Activated CD4-positive, alpha-beta T cell treated with anti-CD3 and anti-CD28 coated beads for 48 hours (primary cell): ENCODE measurements around the gene KIAA0753.
A peak's percentile ranks its signal among the peaks of the same experiment; 100 is the strongest.
"Not testable (repeated sequence)": the region's sequence is repeated elsewhere in the genome, so short reads cannot be mapped to it uniquely, and the experiment has no call there.

ENCODE experiments used
- DNase-seq: peaks from one replicate; pipeline ENCODE4 v3.0.0-alpha.2; 2020

The KIAA0753 gene

DNA sequence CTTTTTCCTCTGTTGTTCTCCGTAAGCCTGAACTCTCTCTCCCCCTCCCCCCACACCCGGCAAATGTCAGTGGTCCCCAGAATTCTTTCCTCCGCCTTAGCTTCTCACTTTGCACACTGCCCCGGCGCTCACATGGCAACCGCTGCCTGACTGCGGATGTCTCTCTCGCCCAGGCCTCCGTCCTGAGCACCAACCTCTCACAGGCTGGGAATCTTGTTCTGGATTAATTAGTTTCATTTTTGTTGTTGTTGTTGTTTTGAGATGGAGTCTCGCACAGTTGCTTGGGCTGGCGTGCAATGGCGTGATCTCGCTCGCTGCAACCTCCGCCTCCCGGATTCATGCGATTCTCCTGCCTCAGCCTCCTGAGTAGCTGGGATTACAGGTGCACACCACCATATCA is 27.7 kb upstream of the KIAA0753 start:
- no peak for DNase-seq

DNA sequence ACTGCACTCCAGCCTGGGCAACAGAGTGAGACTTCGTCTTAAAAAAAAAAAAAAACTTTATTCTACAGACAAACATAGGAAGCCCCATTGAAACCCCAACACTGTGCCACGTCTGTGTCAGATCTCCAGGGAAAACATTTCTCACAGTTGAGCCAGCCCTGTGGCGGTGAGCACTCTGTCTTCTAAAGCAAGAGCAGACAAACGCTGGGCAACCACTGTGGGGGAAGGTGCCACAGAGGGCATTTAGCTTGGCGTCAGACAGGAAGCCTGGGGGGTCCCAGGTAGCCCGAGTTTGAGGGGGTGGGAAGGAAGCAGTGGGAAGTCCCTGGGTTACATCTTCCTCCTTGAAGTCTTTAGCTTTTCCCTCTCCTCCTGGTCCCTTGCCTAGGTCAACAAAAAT is 27.0 kb upstream of the KIAA0753 start:
- no peak for DNase-seq

DNA sequence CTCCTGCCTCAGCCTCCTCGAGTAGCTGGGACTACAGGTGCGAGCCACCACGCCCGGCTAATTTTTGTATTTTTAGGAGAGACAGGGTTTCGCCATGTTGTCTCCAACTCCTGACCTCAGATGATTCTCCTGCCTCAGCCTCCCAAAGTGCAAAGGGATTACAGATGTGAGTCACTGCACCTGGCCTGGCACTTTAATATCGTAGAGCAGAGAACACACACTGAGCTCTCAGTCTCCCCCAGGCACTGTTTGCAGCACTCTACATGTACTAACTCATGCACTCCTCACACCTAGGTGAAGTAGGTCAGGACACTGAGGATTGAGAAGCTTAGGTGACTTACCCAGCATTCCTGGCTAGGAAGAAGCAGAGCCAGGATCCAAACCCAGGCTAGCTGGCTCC is 26.0 kb upstream of the KIAA0753 start:
- DNase-seq = no peak

DNA sequence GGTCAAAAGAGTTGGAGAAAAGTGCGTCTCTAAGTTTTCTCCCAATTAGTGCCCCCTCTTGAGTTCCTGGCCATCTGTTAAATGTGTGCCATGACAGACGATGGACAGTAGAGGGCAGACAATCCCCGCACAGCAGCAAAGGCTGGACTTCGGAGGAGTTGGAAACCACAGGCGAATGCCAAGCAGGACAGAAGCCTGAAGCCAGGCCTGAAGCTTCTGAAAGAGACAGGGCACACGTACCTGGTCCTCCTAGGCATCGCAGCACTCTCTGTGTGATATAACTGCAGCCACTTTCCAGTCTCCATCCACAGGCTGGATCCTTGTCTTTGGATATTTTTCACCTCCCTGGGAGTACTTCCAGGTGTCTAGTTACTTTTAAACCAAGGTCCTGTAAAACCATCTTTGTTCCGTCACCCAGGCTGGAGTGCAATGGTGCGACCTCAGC is 25.6 kb upstream of the KIAA0753 start:
- DNase-seq = peak; percentile 65

DNA sequence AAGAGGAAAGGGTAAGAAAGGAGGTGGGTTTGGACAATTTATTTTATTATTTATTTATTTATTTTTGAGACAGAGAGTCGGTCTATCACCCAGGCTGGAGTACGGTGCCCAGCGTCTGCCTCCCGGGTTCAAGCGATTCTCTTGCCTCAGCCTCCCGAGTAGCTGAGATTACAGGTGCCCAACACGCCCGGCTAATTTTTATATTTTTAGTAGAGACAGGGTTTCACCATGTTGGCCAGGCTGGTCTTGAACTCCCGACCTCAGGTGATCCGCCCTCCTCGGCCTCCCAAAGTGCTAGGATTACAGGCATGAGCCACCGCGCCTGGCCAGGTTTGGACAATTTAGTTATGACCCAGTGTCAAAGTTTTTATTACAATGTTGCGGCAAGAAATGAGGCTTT is 22.7 kb upstream of the KIAA0753 start:
- not testable (repeated sequence) for DNase-seq

DNA sequence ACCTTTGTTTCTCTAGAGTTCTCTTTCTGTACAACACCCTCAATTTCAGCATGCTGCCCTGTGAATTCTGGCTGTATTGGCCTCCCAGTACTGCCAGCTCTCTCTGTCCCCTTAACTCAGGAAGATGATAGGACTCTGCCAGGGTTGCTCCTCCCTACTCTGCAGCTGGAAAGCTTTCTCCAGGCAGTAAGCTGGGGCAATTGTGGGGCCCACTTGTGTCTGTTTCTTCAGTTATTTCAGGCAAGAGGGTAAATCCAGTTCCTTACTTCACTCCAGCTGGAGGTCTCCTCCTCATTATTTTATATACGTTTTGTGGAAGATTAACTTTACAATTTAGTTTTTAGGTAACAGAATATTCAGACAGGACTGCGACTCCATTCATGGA is 20.9 kb upstream of the KIAA0753 start:
- no peak for DNase-seq

DNA sequence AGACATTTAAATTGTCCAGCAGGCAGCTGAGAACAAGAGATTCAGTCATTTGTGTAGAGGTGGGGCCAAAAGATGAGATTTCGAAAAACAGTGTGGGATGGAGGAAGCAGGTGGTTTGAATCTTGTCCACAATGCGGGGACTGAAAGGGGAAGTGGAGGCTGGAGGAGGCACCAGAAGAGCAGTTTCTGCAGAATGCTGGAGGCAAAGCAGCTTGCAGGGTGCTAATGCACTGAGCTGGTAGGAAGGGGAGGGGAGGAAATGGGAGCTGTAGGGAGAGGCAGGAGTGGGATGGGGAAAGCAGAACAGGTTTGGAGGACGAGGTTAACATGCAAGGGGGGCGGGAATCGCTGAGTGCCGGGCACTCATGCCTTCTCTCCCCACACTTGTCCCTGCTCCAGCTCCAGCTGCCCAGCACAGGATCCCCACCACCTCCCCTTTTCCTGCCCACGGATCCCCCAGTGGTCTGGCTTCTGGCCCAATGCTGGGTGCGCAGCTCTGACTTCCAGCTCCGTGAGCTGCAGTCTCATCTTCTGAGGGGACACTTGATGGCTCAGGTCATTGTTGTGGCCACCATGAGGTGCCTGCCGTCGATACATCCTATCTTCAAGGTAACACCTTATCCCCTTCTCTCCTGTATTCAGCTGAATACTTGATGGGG is 20.4 kb upstream of the KIAA0753 start:
- DNase-seq = no peak

DNA sequence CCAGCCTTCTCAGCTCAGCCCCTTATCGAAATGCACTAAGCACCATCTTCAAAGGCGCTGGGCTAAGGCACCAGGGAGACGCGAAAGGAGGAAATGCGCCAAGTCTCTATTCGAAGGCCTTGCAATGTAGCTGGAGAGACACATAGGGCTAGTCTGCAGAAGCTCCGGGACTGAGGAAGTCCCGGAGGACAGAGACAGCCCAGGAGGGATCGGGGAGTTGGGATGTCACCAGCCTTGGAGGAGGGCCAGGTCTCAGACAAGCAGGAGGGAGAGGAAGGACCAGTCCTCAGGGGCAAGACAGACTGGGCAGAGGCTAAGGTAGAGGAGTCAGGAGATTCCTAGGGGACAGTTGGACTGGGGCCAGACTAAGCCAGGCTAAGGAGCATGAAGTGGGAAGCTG is 19.6 kb upstream of the KIAA0753 start:
- DNase-seq = no peak

DNA sequence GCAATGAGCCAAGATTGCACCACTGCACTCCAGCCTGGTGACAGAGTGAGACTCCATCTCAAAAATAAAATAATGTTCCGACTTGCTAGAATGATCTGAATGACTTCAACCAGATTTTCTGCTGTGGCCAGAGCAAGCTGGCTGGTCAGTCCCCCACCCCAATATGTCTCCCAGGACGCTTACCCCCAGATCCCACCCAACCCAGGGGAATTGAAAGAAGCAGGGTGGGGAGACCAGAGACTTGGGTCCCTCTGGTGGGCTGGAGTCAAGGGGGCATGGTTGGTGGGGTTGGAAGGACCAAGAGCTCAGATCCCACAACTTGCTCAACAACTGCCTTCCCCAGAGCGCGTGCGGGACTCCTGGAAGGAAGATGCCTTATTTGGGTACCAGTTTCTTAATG is 17.9 kb upstream of the KIAA0753 start:
- not testable (repeated sequence) for DNase-seq

DNA sequence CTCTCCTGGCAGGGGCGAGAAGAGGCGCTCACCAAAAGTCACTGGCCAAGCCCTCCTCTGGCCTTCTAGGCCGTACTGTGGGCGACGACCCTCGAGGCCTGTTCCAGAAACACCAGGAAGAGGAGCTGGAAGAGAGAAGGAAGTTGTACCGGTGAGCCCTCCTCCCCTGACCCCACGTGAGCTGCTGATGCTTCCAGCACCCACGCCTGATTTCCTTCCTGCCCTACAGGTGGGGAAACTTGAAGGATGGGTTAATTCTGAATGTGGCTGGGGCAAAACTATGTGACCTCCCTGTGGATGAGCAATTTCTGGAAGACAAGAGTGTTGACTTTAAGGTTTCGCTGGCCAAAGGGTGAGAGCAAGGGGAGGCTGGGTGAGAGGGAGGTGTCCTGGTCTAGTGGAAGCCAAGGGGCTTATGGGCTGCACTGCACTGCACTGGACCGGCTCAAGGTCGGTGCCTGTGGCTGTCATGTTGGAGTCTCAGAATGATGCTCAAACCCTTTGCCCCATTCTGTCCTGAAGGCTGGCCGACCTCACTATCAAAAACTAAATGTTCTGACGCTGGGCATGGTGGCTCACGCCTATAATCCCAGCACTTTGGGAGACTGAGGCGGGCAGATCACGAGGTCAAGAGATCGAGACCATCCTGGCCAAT is 17.2 kb upstream of the KIAA0753 start:
- DNase-seq = no peak

DNA sequence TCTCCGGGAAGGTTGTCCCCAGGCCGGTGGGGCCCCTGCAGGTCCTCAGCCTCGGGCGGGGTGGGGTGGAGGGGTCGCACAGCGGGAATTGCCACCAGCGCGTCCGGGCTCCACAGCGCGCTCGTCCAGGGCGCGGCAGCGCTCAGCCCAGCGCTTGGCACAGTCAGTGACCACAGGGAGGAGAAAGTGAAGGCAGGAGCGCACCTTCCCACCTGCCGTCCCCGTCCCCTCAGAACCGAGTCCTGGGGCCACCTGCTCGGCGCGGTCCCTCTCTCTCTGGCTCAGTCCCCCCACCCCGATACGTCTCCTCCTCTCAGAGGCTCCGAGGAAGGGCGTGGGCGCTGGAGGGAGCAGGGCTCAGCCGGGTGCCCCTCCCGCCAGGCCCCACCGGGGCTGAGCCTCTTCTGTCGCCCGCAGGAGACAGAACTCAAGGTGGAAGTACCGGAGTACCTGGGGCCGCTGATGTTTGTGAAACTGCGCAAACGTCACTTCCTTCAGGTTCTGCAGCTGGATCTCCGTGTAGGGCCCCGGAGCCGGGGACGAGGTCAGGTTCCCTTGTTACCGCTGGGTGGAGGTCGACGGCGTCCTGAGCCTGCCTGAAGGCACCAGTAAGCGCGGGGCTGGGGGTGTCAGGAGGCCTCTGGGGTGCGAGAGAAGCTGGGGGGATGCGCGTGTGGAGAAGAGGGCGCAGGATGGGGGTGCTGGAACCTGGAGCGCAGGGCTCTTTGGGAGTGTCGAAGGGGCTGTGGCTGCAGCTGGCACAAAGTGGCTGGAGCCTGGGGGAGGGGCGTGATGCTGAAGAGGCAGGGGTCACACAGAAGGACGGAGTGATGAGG is 16.5 kb upstream of the KIAA0753 start:
- peak; percentile 76 for DNase-seq

DNA sequence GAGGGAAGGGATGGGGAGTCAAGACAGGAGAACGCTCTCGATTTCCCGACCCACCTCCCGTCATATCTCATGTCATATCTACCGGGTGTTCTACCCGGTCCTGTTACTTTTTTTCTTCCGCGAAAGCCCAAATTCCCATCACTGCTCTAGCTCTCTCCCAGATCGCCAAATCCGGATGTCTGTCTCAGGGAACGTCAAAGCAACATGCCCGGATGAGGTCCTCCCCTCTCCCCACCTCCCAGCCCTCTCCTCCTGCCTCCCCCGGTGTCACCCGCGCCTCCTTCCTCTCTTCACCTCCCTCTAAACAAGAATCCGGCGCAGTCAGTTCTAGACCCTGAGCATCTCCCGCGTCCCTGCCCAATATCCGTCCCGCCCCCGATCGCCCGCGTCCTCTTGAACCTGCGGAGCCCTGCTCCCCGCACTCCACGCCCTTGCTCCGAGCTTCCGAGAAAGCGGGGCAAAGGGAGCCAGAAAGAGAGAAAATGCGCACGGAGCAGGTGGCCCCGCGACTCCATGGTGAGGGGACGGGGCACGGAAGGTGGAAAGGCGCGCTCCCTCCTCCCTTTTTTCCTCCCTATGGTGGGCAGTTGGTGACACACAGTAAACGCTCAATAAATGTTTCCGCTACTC is 15.3 kb upstream of the KIAA0753 start:
- not testable (repeated sequence) for DNase-seq

DNA sequence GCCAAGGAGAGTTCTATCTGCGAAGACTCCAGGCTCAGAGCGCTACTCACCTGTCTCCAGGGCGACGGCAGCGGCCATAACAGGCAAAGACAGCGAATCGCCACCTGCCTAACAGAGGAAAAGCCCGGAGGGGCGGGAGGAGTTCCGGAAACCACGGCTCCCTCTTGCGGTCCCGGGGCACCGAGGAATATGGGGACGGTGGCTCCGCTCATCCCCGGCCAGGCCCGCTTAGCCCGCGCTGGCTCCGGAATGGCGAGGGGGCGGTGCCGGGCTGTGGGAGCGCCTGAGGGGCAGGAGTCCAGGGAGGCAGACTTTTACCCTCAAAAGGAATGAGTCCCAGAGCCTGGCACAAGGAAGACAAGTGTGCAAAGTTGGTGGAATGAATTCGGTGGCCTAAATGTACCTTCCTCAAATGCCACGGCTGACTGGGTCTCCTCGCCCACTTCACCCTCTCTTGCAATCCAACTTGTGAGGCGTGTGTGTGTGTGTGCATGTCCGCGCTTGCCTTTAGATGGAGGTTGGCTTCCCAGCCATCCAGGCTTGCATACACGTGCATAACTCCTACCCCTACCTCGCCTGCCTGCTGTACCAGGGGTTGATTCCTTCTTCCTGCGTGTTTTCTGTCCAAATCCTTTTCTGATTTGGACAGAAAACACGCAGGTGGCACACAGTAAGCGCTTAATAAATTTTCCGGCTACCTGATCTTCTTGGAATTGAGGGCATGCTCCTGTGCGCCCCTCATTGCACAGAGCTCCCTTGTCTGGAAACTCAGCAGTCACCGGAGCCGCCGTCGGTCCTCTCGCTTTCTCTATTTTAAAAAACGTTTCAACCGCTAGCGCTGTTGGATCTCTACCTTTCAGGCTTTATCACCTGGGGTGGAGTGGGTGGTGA is 14.6 kb upstream of the KIAA0753 start:
- DNase-seq = no peak

DNA sequence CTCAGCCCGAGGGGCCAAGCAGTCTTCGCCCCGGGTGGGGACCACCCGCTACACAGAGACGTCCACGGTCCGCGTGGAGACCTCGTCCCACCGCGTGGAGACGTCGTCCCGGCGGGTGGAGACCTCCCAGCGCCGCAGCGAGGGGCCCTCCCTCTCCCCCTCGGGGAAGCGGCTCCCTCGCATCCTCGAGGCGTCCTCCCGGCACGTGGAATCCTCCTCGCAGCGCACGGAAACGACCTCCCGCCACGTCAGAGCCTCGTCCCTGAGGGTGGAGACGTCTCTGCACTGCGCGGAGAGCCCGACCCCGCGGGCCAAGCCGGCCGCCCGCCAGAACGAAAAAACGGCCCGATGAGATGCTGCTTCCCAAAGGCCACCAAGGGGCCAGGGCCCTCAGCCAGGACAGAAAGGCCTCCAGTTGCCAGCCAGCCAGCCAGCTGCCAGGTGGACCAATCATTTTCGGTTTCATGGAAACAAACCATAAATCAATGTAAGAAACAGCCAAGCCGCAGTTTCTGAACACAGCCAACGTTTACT is 11.5 kb upstream of the KIAA0753 start:
- peak; percentile 58 for DNase-seq

DNA sequence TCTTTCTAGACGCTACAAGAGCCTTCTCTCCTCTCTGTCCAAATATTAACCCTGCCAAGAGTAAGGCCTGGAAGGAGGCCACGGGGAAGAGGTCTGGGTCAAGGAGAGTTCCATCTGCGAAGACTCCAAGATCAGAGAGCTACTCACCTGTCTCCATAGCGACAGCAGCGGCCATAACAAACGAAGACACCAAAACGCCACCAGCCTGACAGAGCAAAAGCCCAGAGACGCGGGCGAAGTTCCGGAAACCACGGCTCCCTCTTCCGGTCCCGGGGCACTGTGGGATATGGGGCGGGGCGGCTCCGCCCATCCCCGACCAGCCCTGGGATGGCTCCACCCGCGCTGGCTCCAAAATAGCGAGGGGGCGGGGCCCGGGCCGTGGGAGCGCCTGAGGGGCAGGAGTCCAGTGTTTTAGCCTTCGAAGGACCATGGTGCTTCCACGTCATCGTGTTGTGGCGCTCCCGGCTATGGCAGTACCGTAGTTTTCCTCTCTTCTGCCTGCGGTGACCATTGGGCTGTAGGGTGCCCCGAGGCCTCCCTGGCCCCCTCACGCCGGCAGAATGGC is 10.9 kb upstream of the KIAA0753 start, which contains the start of the genes C17orf100 and MED31:
Gene C17orf100 (plus strand): TSS at position 409 of the 565 bp plus-strand sequence. CDS start 152 bp downstream, at position 561.
Gene MED31 (minus strand): TSS at position 252 of the 565 bp plus-strand sequence. CDS start 77 bp downstream, at position 175.
- DNase-seq = peak; percentile 97

DNA sequence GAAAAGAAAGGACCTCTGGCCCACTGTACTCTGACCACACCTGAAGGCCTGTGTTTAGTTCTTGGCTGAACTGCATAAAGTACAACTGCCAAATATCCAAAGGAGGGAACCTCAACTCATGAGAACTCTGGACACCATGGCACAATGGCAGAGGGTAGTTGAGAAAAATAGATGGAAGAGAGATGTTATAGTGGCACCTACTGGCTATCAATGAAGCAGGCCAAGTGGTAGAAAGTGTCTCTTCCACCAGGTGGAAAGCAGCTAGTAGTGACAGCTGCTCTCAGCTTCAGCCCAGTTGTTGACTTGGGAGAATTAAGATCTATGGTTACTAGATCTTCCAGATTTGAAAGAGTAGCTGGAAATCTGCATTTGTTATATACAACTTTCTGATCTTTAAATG is 7.7 kb upstream of the KIAA0753 start:
- no peak for DNase-seq

DNA sequence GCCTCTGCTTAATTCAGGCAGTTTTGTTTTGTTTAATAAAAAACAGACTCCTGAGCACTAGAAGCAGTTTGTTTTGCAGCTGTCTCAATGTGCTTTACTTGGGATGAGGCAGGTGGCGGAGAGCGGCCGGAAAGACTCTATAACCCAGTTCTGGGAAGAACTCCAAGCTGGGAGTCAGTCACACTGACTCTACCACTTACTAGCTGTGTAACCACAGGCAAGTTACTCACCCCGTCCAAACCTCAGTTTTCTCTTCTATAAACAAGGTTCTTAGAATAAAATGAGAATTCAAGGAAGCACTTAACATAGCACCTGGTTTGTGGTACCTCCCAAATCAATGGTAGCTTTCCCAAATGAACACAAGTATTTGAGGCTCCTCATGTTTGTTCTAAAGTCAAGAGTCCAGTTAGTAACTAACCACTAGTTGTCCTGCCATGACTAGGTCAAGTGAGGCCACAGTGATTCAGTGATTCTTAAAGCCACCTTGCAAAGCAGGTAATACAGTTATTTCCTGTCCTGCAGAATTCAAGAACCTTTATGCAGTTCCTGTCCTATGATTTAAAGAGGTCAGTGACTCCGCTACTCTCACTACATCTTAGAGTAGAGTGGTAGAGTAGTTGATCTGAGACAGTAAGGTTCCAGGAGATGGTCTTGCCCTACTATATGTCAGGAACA is 3.1 kb upstream of the KIAA0753 start:
- DNase-seq = no peak

DNA sequence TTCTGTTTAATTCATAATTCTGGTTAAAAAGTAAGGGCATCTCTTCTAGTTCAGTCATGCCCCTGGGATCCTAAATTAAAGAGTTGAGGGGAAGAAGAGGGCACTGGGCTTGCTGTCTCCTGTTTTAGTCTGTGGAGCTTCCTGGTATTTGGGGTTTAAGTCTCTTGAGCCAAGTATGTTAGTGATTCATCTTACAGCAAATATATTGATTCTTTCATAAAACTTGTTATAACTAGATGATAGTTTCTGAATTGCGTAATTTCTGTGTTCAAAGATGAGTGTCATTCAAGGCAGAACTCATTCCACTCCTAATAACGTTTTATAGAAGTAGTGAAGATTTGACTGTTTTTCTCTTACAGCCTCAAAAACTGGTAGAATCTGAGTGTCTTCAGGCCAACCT is 2.1 kb upstream of the KIAA0753 start:
- no peak for DNase-seq

DNA sequence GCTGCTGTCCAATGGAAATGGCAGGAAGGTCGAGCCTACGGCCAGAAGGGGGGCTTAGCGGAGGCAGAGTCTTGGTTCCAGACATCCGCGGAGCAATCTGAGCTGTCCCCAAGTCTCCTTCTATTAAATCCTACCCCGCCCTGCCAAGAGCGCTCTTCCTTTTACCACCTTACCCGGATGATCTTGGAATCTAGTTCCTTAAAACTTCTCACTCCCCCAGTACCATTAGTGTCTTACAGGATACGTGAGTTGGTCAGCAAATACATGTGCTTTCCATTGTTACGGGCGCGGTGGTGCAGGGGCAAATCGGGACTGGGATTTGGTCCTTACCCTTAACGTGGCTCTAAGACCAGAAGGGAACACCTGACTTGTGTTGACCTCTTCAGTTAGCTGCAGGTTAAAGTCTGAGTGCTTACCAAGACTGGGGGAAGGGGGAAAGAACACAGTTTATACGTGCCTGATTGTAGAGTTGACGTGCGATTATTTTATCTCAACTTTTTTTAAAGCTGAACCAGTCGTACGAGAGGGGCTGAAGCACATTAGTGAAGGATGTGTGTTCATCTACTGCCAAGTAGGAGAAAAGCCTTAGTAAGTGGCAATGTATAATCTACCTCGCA is 844 bp upstream of the KIAA0753 start:
- DNase-seq = no peak
